Gastrocnemius medialis (tissue), 4 donors: ENCODE measurements around the gene CEP295NL.

Source experiments
- CTCF ChIP-seq, 5 experiments: fragments of 450-650 bp in 3 of 5; fragments of 200-600 bp in 2 of 5; sonication (generic) in 2 of 5; IDR thresholded peaks in 4 of 5; conservative IDR thresholded peaks in 1 of 5; 1 replicate in 4 of 5; 2 replicates in 1 of 5; pipeline ENCODE4 v1.5.1; 2016 to 2019; ENCODE audit warnings: antibody characterized with exemption in 5 of 5, mild to moderate bottlenecking in 3 of 5, moderate library complexity in 3 of 5
- POLR2A ChIP-seq, 2 donors: fragments of 450-650 bp; IDR thresholded peaks; one replicate each; pipeline ENCODE4 v1.6.1; 2017; ENCODE audit warnings: antibody characterized with exemption in 2 of 2, mild to moderate bottlenecking in 2 of 2, moderate library complexity in 2 of 2

GRCh38 chr17:78898947-78899346 is 4.1 kb downstream of the CEP295NL start:
- TF ChIP-seq CTCF (IDR thresholded peaks at IDR 0.05 in 4 of 5, conservative IDR thresholded peaks at IDR 0.05 in 1 of 5) (no peak), POLR2A (IDR thresholded peaks at IDR 0.05) (no peak)
